Stimulated activated memory B cell treated with anti-CD40 and anti-IgM and Interleukin-4, amounts not matched to agents 10 μg/mL and 1 μg/mL and 100 μg/mL, for 72 hours (primary cell): Measurements from ENCODE around the gene PCNX3.

Experiments used
- ATAC-seq: fragments of 150-1000 bp; cut with Tn5 transposase; 2 replicates; pipeline ENCODE4 v1.10.0; 2021
- H3K27ac Mint-ChIP-seq: one replicate; pipeline ENCODE4 v1.8.0; 2022; ENCODE audit warnings: mild to moderate bottlenecking, mixed read lengths
- H3K27me3 Mint-ChIP-seq: one replicate; pipeline ENCODE4 v1.8.0; 2022; ENCODE audit warnings: mixed read lengths
- H3K36me3 Mint-ChIP-seq: one replicate; pipeline ENCODE4 v1.8.0; 2022; ENCODE audit warnings: mixed read lengths
- H3K4me1 Mint-ChIP-seq: one replicate; pipeline ENCODE4 v1.8.0; 2022; ENCODE audit warnings: mixed read lengths
- H3K4me3 Mint-ChIP-seq: one replicate; pipeline ENCODE4 v1.8.0; 2022; ENCODE audit warnings: mild to moderate bottlenecking, moderate library complexity, mixed read lengths
- H3K9me3 Mint-ChIP-seq: one replicate; pipeline ENCODE4 v1.8.0; 2022; ENCODE audit warnings: mixed read lengths

Gene PCNX3

DNA sequence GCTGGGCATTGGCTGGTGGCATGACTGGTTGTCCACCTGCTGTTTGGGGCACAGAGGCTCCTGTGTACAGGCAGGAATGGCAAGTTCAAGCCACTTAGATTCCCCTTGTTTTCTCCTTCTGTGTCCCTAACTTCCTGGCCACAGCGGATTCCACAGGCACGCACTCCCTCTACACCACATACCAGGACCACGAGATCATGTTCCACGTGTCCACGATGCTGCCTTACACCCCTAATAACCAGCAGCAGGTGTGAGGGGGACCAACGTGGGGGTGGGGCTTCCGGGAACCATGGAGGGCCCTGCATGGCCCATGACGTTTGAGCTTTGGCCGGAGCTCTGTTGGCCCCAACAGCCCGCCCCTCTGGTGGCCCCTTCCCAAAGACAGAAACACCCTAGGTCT, 30.1 kb downstream of the PCNX3 start:
- no peak for ATAC-seq
- Mint-ChIP-seq H3K4me3 (no peak overlapping the region), H3K4me1 (peaks cover 55% of the 10 kb centered on the region), H3K9me3 (no peaks in the 10 kb centered on the region), H3K27ac (peak overlapping the region; percentile 58), H3K36me3 (peaks cover 62% of the 10 kb centered on the region), H3K27me3 (no peaks in the 10 kb centered on the region)

DNA sequence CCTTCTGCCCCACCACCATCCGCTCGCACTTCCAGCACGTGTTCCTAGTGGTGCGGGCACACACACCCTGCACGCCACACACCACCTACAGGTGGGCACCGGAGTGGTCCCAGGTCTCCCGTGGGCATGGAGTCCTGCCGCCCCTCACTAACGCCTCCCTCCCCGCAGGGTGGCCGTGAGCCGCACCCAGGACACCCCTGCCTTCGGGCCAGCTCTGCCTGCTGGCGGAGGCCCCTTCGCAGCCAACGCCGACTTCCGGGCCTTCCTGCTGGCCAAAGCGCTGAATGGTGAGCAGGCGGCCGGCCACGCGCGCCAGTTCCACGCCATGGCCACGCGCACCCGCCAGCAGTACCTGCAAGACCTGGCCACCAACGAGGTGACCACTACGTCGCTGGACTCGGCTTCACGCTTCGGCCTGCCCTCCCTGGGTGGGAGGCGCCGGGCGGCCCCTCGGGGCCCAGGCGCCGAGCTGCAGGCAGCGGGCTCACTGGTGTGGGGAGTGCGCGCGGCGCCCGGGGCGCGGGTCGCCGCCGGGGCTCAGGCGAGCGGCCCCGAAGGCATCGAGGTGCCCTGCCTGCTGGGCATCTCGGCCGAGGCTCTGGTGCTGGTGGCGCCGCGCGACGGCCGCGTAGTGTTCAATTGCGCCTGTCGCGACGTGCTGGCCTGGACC, 30.8 kb downstream of the PCNX3 start:
- Mint-ChIP-seq H3K27me3 (no peaks in the 10 kb centered on the region), H3K9me3 (no peaks in the 10 kb centered on the region), H3K4me3 (no peak overlapping the region), H3K27ac (no peak overlapping the region), H3K4me1 (peaks cover 58% of the 10 kb centered on the region), H3K36me3 (peaks cover 63% of the 10 kb centered on the region)
- no peak for ATAC-seq

- H3K9me3 Mint-ChIP-seq: no peaks in the 10 kb centered on the region
- peaks cover 58% of the 10 kb centered on the region for H3K4me1 Mint-ChIP-seq
- no peak overlapping the region for H3K27ac Mint-ChIP-seq
- no peaks in the 10 kb centered on the region for H3K27me3 Mint-ChIP-seq
- no peak overlapping the region for H3K4me3 Mint-ChIP-seq
- H3K36me3 Mint-ChIP-seq: peaks cover 63% of the 10 kb centered on the region
- ATAC-seq: no peak
These were observed 31.6 kb downstream of the PCNX3 start for GRCh38 chr11:65646958-65647701.

DNA sequence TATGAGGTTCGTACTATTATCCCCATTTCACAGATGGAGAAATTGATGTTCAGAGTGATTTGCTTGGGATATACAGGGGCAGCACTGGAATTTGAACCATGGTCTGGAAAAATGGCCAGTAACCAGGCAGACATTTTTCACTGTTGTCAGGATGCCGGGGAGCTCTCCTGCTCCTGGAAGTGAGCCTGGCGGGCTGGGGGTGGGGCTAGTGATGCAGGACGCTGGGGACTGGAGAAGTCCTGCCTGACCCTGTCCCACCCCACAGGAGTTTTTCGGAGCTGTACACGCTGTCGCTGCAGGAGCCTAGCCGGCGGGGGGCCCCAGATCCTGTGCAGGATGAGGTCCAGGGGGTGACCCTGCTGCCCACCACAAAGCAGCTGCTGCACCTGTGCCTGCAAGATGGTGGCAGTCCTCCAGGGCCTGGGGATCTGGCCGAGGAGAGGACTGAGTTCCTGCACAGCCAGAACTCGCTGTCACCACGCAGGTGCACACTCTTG, 33.5 kb downstream of the PCNX3 start:
- peaks cover 56% of the 10 kb centered on the region for H3K36me3 Mint-ChIP-seq
- ATAC-seq: no peak
- no peak overlapping the region for H3K4me3 Mint-ChIP-seq
- no peaks in the 10 kb centered on the region for H3K9me3 Mint-ChIP-seq
- H3K27ac Mint-ChIP-seq: no peak overlapping the region
- peaks cover 60% of the 10 kb centered on the region for H3K4me1 Mint-ChIP-seq
- no peaks in the 10 kb centered on the region for H3K27me3 Mint-ChIP-seq

DNA sequence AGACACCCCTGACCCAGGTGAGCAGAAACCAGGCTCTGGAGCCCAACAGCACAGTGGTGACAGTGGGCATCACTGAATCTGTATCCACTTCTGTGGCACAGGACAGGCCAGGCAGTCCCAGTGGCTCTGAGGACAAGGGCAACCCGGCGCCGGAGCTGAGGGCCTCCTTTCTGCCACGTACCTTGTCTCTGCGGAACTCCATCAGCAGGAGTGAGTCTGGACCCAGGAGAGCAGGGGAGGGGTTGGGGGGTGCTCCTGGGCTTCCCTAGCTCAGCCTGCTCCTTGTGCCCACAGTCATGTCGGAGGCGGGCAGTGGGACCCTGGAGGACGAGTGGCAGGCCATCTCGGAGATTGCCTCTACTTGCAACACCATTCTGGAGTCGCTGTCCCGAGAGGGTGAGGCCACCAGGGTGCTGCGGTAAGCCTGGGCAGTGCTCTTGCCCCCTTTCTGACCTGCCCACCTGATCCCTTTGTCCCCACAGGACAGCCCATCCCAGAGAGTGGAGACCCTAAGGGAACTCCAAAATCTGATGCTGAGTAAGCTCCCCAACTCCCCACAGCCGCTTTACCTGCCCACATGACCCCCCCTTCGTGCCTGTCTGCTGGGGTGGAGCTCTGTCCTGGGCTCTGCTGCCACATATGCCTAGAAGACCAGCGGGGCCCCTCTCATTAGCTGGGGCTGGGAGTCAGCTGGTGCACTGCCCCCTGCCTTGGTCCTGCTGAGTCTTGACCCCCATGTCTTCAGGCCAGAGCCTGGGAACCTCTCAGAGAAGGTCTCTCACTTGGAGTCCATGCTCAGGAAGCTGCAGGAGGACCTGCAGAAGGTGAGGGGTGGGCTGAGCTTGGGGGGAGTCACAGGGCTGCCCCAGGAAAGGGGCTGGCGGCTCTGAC, 34.3 kb downstream of the PCNX3 start:
- ATAC-seq: no peak
- Mint-ChIP-seq H3K27ac (peak overlapping the region; percentile 92), H3K4me3 (no peak overlapping the region), H3K27me3 (no peaks in the 10 kb centered on the region), H3K36me3 (peaks cover 49% of the 10 kb centered on the region), H3K9me3 (no peaks in the 10 kb centered on the region), H3K4me1 (peaks cover 55% of the 10 kb centered on the region)

DNA sequence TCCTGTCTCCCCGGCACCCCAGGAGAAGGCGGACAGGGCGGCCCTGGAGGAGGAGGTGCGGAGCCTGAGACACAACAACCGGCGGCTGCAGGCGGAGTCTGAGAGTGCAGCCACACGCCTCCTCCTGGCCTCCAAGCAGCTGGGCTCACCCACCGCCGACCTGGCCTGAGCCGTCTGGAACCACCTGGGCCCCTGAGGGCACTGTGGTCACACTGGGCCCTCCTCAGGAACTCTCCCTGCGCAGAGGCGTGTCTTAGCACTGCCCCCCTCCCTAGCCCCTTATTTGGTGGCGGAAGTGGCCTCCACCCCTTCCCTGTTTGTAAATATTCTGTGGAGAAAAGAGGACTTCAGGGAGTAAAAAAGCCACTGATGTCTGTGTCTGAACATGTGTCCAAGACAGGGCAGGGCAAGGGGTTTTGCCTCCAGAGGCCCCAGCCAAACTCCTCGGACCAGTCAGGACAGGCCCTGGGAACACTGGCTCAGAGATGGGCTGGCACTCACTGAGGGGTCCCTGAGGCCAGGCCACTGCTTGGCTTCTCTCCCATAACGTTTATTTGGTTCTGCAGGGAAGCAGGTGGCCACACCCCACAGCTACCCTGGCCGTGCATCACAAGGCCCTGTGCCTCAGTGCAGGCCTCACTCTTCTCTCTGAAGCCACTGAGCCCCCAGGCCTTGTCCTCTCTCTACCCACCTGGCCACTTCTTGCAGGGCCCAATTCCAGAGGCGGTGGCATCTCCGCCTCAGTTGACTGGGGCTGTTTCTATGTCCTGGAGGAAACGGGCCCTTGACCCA, 35.2 kb downstream of the PCNX3 start:
- H3K4me3 Mint-ChIP-seq: no peak overlapping the region
- peaks cover 54% of the 10 kb centered on the region for H3K4me1 Mint-ChIP-seq
- peaks cover 46% of the 10 kb centered on the region for H3K36me3 Mint-ChIP-seq
- H3K9me3 Mint-ChIP-seq: no peaks in the 10 kb centered on the region
- peak; percentile 2 for ATAC-seq
- H3K27ac Mint-ChIP-seq: peak overlapping the region; percentile 92
- no peaks in the 10 kb centered on the region for H3K27me3 Mint-ChIP-seq

GRCh38 chr11:65651339-65651588, 35.7 kb downstream of the PCNX3 start:
- no peak for ATAC-seq
- Mint-ChIP-seq H3K4me1 (peaks cover 53% of the 10 kb centered on the region), H3K27ac (peak overlapping the region; percentile 92), H3K9me3 (no peaks in the 10 kb centered on the region), H3K36me3 (peaks cover 48% of the 10 kb centered on the region), H3K27me3 (no peaks in the 10 kb centered on the region), H3K4me3 (peak overlapping the region; percentile 86)

GRCh38 chr11:65651589-65652510, 36.3 kb downstream of the PCNX3 start:
- ATAC-seq: no peak
- H3K36me3 Mint-ChIP-seq: peaks cover 54% of the 10 kb centered on the region
- peaks cover 59% of the 10 kb centered on the region for H3K4me1 Mint-ChIP-seq

GRCh38 chr11:65652511-65653228, 37.1 kb downstream of the PCNX3 start:
- no peaks in the 10 kb centered on the region for H3K9me3 Mint-ChIP-seq
- H3K4me1 Mint-ChIP-seq: peaks cover 67% of the 10 kb centered on the region
- H3K27me3 Mint-ChIP-seq: no peaks in the 10 kb centered on the region
- ATAC-seq: peak; percentile 94
- H3K4me3 Mint-ChIP-seq: peak overlapping the region; percentile 86
- peak overlapping the region; percentile 92 for H3K27ac Mint-ChIP-seq
- H3K36me3 Mint-ChIP-seq: peaks cover 59% of the 10 kb centered on the region

More at GRCh38 chr11:65651589-65652510, 36.3 kb downstream of the PCNX3 start:
- H3K27ac Mint-ChIP-seq: peak overlapping the region; percentile 92
- no peaks in the 10 kb centered on the region for H3K9me3 Mint-ChIP-seq
- H3K27me3 Mint-ChIP-seq: no peaks in the 10 kb centered on the region
- peak overlapping the region; percentile 86 for H3K4me3 Mint-ChIP-seq

DNA sequence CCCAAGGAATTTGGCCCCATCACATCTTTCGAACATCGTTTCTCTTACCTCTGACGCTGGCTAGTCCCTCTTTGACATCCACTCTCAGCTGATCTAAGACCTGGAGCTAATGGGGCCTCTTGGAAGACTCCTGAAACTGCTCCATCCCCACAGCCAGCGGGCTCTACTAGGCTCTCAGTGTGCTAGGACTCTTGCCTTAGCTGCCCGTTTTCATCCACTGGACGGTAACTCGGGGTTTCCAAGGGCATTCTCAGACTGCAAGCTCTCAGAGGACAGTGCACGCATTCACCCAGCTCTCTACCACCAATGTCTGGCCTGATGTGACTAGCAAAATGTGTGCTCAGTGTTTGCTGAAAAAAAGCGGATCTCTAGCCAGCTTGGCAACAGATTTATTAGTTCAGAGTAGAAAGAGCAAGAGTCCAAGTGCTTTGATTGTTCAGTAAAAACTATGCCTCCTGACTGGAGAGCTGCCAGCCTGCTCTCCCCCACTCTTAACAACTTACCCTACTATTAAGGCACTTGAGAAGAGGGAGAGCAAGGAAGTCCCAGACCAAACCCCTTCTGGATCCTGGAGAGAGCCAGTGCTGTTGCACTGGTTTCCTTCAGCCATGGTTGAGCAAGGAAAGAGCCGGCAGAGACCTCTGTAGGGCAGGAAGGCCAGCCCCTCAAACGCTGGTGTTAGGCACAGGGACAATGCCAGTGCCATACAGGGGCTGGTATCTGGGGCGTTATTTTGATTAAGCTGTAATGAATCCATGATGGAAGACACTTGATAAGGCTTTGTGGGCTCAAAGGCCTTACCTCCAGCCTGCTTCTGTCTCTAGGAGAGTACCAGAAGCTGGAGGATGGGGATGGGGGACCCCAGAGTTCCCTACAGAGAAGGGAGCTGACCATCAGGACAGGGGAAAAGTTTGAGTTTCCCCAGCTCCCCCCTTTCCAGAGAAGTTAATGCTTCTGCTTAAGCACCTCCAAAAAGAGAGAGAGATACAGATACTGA, 38.0 kb downstream of the PCNX3 start:
- H3K9me3 Mint-ChIP-seq: no peaks in the 10 kb centered on the region
- peaks cover 60% of the 10 kb centered on the region for H3K36me3 Mint-ChIP-seq
- H3K4me1 Mint-ChIP-seq: peaks cover 71% of the 10 kb centered on the region

GRCh38 chr11:65654375-65655349, 39.1 kb downstream of the PCNX3 start:
- H3K36me3 Mint-ChIP-seq: peaks cover 72% of the 10 kb centered on the region

More for the DNA sequence above, 38.0 kb downstream of the PCNX3 start:
- peak overlapping the region; percentile 92 for H3K27ac Mint-ChIP-seq
- H3K4me3 Mint-ChIP-seq: peak overlapping the region; percentile 86
- no peak for ATAC-seq
- H3K27me3 Mint-ChIP-seq: no peaks in the 10 kb centered on the region

More at GRCh38 chr11:65654375-65655349, 39.1 kb downstream of the PCNX3 start:
- H3K27ac Mint-ChIP-seq: no peak overlapping the region
- H3K4me1 Mint-ChIP-seq: peaks cover 79% of the 10 kb centered on the region
- H3K9me3 Mint-ChIP-seq: no peaks in the 10 kb centered on the region
- H3K27me3 Mint-ChIP-seq: no peaks in the 10 kb centered on the region
- H3K4me3 Mint-ChIP-seq: no peak overlapping the region
- no peak for ATAC-seq
